Right lobe of liver (tissue), 4 donors: ENCODE measurements around the gene AMZ1.

Experiments
- CTCF ChIP-seq, 4 donors: fragments of 200-600 bp in 3 of 4; fragments of 450-650 bp in 1 of 4; IDR thresholded peaks; one replicate each; pipeline versions ENCODE4 v1.5.1 to v1.8.0; 2016 to 2022; ENCODE audit warnings: antibody characterized with exemption in 4 of 4, mild to moderate bottlenecking in 2 of 4
- POLR2A ChIP-seq: fragments of 450-650 bp; IDR thresholded peaks from one replicate; pipeline ENCODE4 v1.6.1; 2017; ENCODE audit warnings: antibody characterized with exemption, mild to moderate bottlenecking
- donor health status: DM: no; HTN: no; CAD: no.
- donor health status: DM: no; HTN: no; CAD: no.
- donor health status: DM: no; HTN: yes; CAD: no.

- TF ChIP-seq POLR2A, result no peak
- TF ChIP-seq CTCF (IDR thresholded peaks at IDR 0.05), result peak; percentile 34 to 50 (median 45)
Measured at GRCh38 chr7:2661602-2662272, 26.3 kb upstream of the AMZ1 start.
